OCI-LY3 (cell line): ENCODE data around the gene KDM3B.

Experiments used
- EZH2phosphoT487 ChIP-seq: fragments of 200-600 bp; shearing (Covaris generic); IDR thresholded peaks from 2 replicates; pipeline ENCODE4 v1.6.1; 2018; ENCODE audit warnings: antibody characterized with exemption, mixed run types, low read depth
- TF ChIP-seq, protein P1 (sequence below): fragments of 200-600, 300-600 bp; sonication (generic); IDR thresholded peaks from 2 replicates; pipeline ENCODE4 v1.5.1; 2014; ENCODE audit warnings: antibody characterized with exemption, low read length, low read depth

DNA sequence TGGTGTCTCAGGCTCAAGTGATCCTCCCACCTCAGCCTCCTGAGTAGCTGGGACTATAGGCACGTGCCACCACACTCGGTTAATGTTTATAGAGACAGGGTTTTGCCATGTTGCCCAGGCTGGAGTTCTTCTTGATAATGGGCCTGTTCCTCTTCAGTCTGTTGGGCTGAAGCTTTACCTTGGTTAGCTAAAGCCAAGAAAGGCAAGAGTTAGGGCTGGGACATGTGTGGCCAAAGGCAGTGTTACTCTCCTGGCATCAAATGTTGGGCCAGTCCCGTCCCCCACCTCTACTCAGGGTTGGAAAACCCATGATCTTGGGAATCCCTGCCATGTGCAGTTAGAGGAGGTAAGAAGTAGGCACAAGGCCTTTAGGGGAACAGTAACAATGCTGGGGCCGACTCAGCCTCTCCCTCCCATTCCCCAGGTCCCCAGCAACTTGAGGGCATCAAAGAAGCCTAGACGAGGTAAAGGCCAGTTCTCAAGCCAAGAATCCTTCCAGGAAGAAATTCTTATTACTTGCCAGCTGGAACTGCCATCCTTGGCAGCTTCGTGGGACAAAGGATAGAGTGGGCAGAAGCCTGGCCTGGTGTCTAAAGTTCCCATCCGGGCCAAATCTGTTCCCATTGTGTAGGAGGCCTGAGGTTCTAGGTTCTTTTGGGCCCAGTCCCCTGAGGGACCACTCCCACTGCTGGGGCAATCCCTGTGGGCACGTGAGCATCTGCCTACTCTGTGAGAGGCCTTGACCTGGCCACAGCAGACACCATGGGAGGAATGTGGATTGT, 117.2 kb downstream of the KDM3B start:
- TF ChIP-seq, protein P1, sequence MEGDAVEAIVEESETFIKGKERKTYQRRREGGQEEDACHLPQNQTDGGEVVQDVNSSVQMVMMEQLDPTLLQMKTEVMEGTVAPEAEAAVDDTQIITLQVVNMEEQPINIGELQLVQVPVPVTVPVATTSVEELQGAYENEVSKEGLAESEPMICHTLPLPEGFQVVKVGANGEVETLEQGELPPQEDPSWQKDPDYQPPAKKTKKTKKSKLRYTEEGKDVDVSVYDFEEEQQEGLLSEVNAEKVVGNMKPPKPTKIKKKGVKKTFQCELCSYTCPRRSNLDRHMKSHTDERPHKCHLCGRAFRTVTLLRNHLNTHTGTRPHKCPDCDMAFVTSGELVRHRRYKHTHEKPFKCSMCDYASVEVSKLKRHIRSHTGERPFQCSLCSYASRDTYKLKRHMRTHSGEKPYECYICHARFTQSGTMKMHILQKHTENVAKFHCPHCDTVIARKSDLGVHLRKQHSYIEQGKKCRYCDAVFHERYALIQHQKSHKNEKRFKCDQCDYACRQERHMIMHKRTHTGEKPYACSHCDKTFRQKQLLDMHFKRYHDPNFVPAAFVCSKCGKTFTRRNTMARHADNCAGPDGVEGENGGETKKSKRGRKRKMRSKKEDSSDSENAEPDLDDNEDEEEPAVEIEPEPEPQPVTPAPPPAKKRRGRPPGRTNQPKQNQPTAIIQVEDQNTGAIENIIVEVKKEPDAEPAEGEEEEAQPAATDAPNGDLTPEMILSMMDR, result no peak
- TF ChIP-seq EZH2phosphoT487, result no peak
